HepG2 (cell line): ENCODE results near the gene TMEM59. TPM values are rescaled to one million over a fixed set of nuclear protein-coding genes. Genes with fewer than 3 reads are reported as not detected.

Experiments used
- ARNT2 ChIP-seq: sonication (generic); formaldehyde crosslinking; IDR thresholded peaks from 2 replicates; pipeline ENCODE4 v1.8.0; 2022; ENCODE audit warnings: mild to moderate bottlenecking, low read depth, missing genetic modification reagents, moderate library complexity
- BORCS8-MEF2B ChIP-seq: sonication (generic); formaldehyde crosslinking; IDR thresholded peaks from 2 replicates; pipeline ENCODE4 v1.8.0; 2022; ENCODE audit warnings: mild to moderate bottlenecking, missing genetic modification reagents
- EP300 ChIP-seq, 3 experiments: sonication (generic) in 1 of 3; formaldehyde crosslinking in 1 of 3; IDR thresholded peaks; 2 replicates each; pipeline versions ENCODE4 v1.5.1 to v1.6.1; 2011 to 2020; ENCODE audit warnings: low read depth in 2 of 3, low read length in 2 of 3, borderline replicate concordance in 1 of 3, improper control_type of control experiment in 1 of 3, mild to moderate bottlenecking in 1 of 3, missing genetic modification reagents in 1 of 3, moderate library complexity in 1 of 3
- FOXP4 ChIP-seq: sonication (generic); formaldehyde crosslinking; IDR thresholded peaks from 2 replicates; pipeline ENCODE4 v1.4.0; 2020; ENCODE audit warnings: missing genetic modification reagents
- IRX3 ChIP-seq: sonication (generic); formaldehyde crosslinking; IDR thresholded peaks from 2 replicates; pipeline ENCODE4 v1.8.1; 2023; ENCODE audit warnings: mild to moderate bottlenecking, low read depth, missing genetic modification reagents, borderline replicate concordance
- JUN ChIP-seq: sonication (generic); formaldehyde crosslinking; IDR thresholded peaks from 2 replicates; pipeline ENCODE4 v1.4.0; 2020; ENCODE audit warnings: mild to moderate bottlenecking, missing genetic modification reagents
- PHF20 ChIP-seq: sonication (generic); formaldehyde crosslinking; IDR thresholded peaks from 2 replicates; pipeline ENCODE4 v1.5.0; 2020; ENCODE audit warnings: mild to moderate bottlenecking, missing genetic modification reagents
- SNAI1 ChIP-seq: sonication (generic); formaldehyde crosslinking; IDR thresholded peaks from 2 replicates; pipeline ENCODE4 v1.5.0; 2020; ENCODE audit warnings: mild to moderate bottlenecking, missing genetic modification reagents, borderline replicate concordance
- TAF15 ChIP-seq: fragments of 200-400 bp; formaldehyde crosslinking; IDR thresholded peaks from one replicate; pipeline ENCODE4 v1.6.1; 2018; ENCODE audit warnings: mild to moderate bottlenecking, low read depth, low read length; ENCODE audit not compliant: poor library complexity, severe bottlenecking
- U2AF2 ChIP-seq: fragments of 200-400 bp; formaldehyde crosslinking; IDR thresholded peaks from 2 replicates; pipeline ENCODE4 v1.6.1; 2017; ENCODE audit warnings: low read depth, mild to moderate bottlenecking, low read length
- YY1 ChIP-seq: IDR thresholded peaks from 2 replicates; pipeline ENCODE4 v1.6.1; 2011; ENCODE audit warnings: low read length, low read depth, moderate library complexity, mild to moderate bottlenecking; ENCODE audit not compliant: insufficient read depth, insufficient replicate concordance
- ZFP82 ChIP-seq: sonication (generic); formaldehyde crosslinking; IDR thresholded peaks from 2 replicates; pipeline ENCODE4 v1.5.1; 2020; ENCODE audit warnings: mild to moderate bottlenecking, missing genetic modification reagents, borderline replicate concordance
- ZNF33B ChIP-seq: sonication (generic); formaldehyde crosslinking; IDR thresholded peaks from 2 replicates; pipeline ENCODE4 v1.5.1; 2020; ENCODE audit warnings: mild to moderate bottlenecking, missing genetic modification reagents
- ZNF552 ChIP-seq: sonication (generic); formaldehyde crosslinking; IDR thresholded peaks from 2 replicates; pipeline ENCODE4 v1.9.0; 2022; ENCODE audit warnings: missing genetic modification reagents, mild to moderate bottlenecking, borderline replicate concordance
- ZNF670 ChIP-seq: sonication (generic); formaldehyde crosslinking; IDR thresholded peaks from 2 replicates; pipeline ENCODE4 v1.8.0; 2022; ENCODE audit warnings: mild to moderate bottlenecking, missing genetic modification reagents, borderline replicate concordance
- ZSCAN29 ChIP-seq: sonication (generic); formaldehyde crosslinking; conservative IDR thresholded peaks from 2 replicates; pipeline ENCODE4 v1.4.0; 2020; ENCODE audit warnings: mild to moderate bottlenecking, missing genetic modification reagents
- polyA plus RNA-seq, 8 experiments: library from polyadenylated mRNA; depleted of rRNA in 3 of 8; stranded (reverse) in 7 of 8; unstranded in 1 of 8; fragments of >200 nt; fragmentation: Illumina TruSeq in 4 of 8; extraction: Trizol in 4 of 8; gene quantifications; 2 replicates each; pipeline versions ENCODE4 v1.2.1 to v1.2.3, GENCODE V29; 2011 to 2016; ENCODE audit warnings: low read depth in 4 of 8, missing spikeins in 1 of 8, mixed read lengths in 1 of 8; ENCODE audit not compliant: insufficient read depth in 1 of 8
- total RNA-seq, 5 experiments: library from RNA; depleted of rRNA; stranded (reverse); fragments of >200 nt; fragmentation: Illumina TruSeq; extraction: Trizol; gene quantifications; 2 replicates each; pipeline ENCODE4 v1.2.3, GENCODE V29; 2016; ENCODE audit warnings: low read depth in 1 of 5
- TF ChIP-seq, protein P1 (sequence below): sonication (generic); formaldehyde crosslinking; IDR thresholded peaks from 2 replicates; pipeline ENCODE4 v1.4.0; 2020; ENCODE audit warnings: missing genetic modification reagents, mild to moderate bottlenecking, borderline replicate concordance
- TF ChIP-seq, protein P2 (sequence below): sonication (generic); formaldehyde crosslinking; conservative IDR thresholded peaks from 2 replicates; pipeline ENCODE4 v1.5.0; 2020; ENCODE audit warnings: missing genetic modification reagents
- TF ChIP-seq, protein P3 (sequence below): sonication (generic); formaldehyde crosslinking; IDR thresholded peaks from 2 replicates; pipeline ENCODE4 v1.5.0; 2020; ENCODE audit warnings: missing genetic modification reagents

TMEM59 gene
- total and polyA plus RNA-seq, 2 of the 13 experiments (the other 11 are each of a cell fraction or from before 2014, with no cell fraction given), result 147 to 363 TPM

DNA sequence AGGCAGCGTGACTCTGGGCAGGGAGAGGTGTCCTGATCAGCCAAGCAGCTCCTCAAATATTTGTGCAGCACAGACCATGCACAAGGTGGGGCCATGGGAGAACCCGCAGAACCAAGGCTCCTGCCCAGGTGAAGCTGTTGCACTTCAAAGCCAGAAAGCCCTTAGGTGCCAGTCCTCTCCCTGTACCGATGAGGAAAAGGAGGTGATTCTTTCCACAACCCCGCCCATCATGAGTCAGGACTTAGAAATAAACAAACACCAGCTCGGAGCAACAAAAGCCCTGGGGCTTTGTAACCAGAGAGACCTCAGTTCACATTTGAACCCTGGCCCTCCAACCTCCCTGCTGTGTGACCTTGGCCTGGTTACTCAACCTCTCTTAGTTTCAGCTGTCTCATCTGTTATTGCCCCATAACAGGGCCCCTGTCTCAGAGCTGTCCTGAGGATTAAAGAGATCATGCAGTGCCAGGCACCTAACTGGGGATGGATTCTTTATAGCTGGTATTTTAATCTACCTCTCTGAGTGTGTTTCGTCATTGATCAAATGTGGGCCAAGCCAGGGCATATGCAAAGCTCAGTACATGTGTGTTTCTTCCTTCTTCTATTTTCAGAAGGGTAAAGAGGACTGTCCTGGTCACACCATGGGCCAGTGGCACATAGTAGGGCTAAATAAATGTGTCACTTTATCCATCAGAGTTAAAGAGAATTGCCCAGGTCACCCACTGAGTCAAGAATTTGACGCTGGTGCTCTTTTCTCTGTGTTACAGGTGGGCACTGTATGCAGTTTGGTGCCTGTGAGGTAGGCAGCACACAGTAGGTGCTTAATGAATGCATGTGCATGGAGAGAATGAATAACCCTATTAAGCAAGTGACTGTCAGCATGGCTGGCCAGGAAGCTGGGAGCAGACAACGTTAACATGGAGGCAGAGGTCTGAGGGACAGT, 36.4 kb downstream of the TMEM59 start (continued):
- no peak for TF ChIP-seq ZNF670 (CRISPR knock-in tag)
- TF ChIP-seq FOXP4 (CRISPR knock-in tag), result peak; percentile 88
- TF ChIP-seq JUN (CRISPR knock-in tag), result peak; percentile 78
- no peak for TF ChIP-seq SNAI1 (CRISPR knock-in tag)
- TF ChIP-seq TAF15, result no peak
- no peak for TF ChIP-seq ARNT2 (CRISPR knock-in tag)
- TF ChIP-seq ZFP82 (CRISPR knock-in tag), result no peak
- no peak for TF ChIP-seq ZNF552 (CRISPR knock-in tag)
- peak; percentile 71; the same call in 1 of the 2 replicates for TF ChIP-seq ZSCAN29
- TF ChIP-seq, protein P1, sequence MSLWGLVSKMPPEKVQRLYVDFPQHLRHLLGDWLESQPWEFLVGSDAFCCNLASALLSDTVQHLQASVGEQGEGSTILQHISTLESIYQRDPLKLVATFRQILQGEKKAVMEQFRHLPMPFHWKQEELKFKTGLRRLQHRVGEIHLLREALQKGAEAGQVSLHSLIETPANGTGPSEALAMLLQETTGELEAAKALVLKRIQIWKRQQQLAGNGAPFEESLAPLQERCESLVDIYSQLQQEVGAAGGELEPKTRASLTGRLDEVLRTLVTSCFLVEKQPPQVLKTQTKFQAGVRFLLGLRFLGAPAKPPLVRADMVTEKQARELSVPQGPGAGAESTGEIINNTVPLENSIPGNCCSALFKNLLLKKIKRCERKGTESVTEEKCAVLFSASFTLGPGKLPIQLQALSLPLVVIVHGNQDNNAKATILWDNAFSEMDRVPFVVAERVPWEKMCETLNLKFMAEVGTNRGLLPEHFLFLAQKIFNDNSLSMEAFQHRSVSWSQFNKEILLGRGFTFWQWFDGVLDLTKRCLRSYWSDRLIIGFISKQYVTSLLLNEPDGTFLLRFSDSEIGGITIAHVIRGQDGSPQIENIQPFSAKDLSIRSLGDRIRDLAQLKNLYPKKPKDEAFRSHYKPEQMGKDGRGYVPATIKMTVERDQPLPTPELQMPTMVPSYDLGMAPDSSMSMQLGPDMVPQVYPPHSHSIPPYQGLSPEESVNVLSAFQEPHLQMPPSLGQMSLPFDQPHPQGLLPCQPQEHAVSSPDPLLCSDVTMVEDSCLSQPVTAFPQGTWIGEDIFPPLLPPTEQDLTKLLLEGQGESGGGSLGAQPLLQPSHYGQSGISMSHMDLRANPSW (CRISPR knock-in tag), result no peak
- no peak for TF ChIP-seq YY1
- TF ChIP-seq ZNF33B (CRISPR knock-in tag), result no peak
- TF ChIP-seq, protein P2, sequence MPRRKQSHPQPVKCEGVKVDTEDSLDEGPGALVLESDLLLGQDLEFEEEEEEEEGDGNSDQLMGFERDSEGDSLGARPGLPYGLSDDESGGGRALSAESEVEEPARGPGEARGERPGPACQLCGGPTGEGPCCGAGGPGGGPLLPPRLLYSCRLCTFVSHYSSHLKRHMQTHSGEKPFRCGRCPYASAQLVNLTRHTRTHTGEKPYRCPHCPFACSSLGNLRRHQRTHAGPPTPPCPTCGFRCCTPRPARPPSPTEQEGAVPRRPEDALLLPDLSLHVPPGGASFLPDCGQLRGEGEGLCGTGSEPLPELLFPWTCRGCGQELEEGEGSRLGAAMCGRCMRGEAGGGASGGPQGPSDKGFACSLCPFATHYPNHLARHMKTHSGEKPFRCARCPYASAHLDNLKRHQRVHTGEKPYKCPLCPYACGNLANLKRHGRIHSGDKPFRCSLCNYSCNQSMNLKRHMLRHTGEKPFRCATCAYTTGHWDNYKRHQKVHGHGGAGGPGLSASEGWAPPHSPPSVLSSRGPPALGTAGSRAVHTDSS (CRISPR knock-in tag), result no peak
- peak; percentile 80 to 93 for TF ChIP-seq EP300 (IDR thresholded peaks at IDR 0.05; ENCODE audit: low read depth in 2 of 2, low read length in 2 of 2)
- TF ChIP-seq EP300 (CRISPR knock-in tag; IDR thresholded peaks at IDR 0.05; ENCODE audit: borderline replicate concordance), result peak; percentile 88; the same call in 1 of the 2 replicates
- TF ChIP-seq IRX3, result no peak
- TF ChIP-seq BORCS8-MEF2B (CRISPR knock-in tag), result no peak
- TF ChIP-seq, protein P3, sequence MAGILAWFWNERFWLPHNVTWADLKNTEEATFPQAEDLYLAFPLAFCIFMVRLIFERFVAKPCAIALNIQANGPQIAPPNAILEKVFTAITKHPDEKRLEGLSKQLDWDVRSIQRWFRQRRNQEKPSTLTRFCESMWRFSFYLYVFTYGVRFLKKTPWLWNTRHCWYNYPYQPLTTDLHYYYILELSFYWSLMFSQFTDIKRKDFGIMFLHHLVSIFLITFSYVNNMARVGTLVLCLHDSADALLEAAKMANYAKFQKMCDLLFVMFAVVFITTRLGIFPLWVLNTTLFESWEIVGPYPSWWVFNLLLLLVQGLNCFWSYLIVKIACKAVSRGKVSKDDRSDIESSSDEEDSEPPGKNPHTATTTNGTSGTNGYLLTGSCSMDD (CRISPR knock-in tag), result no peak
- no peak for TF ChIP-seq U2AF2
- TF ChIP-seq PHF20 (CRISPR knock-in tag), result no peak
